Uterus (tissue), 4 donors: Measurements from ENCODE around the gene ETS1. TPM values are rescaled to one million over a fixed set of nuclear protein-coding genes. Genes with fewer than 3 reads are reported as not detected.

Experiments used
- DNase-seq, 2 donors: peaks; one replicate each; pipeline ENCODE4 v3.0.0-alpha.2; 2019 to 2020
- H3K27ac ChIP-seq, 2 donors: fragments of 200-600 bp; sonication (generic); 1 replicate in 1 of 2; 2 replicates in 1 of 2; pipeline ENCODE4 v1.5.1; 2016 to 2018
- H3K27me3 ChIP-seq, 2 donors: fragments of 200-600 bp; sonication (generic); one replicate each; pipeline ENCODE4 v1.5.1; 2018 to 2019; ENCODE audit warnings: control low read depth in 1 of 2
- H3K36me3 ChIP-seq, 2 donors: fragments of 200-600 bp; sonication (generic); one replicate each; pipeline ENCODE4 v1.5.1; 2019; ENCODE audit warnings: control low read depth in 1 of 2
- H3K4me1 ChIP-seq, 2 donors: fragments of 200-600 bp; sonication (generic); one replicate each; pipeline ENCODE4 v1.5.1; 2018 to 2019; ENCODE audit warnings: control low read depth in 1 of 2
- H3K4me3 ChIP-seq, 2 donors: fragments of 200-600 bp; sonication (generic); 1 replicate in 1 of 2; 2 replicates in 1 of 2; pipeline ENCODE4 v1.5.1; 2018 to 2019; ENCODE audit warnings: mild to moderate bottlenecking in 1 of 2
- H3K9me3 ChIP-seq, 2 donors: fragments of 200-600 bp; sonication (generic); one replicate each; pipeline ENCODE4 v1.5.1; 2019; ENCODE audit warnings: control low read depth in 1 of 2
- POLR2A ChIP-seq, 2 donors: fragments of 450-650 bp; IDR thresholded peaks; one replicate each; pipeline ENCODE4 v1.6.1; 2016; ENCODE audit warnings: antibody characterized with exemption in 2 of 2, mild to moderate bottlenecking in 1 of 2, moderate library complexity in 1 of 2
- intact Hi-C: fragments of 100-400 bp; cut with DNase I; formaldehyde crosslinking; loops from one replicate; pipeline ENCODE4 v1.15.1; 2023; ENCODE audit warnings: low total_unique reads
- total RNA-seq, 4 donors: library from RNA; depleted of rRNA in 3 of 4; stranded (reverse); fragments of >200 nt in 3 of 4; gene quantifications; one replicate each; pipeline versions ENCODE4 v1.1.0 to v1.2.4, GENCODE V29; 2014 to 2023
- TF ChIP-seq, protein P1 (sequence below), 4 experiments: fragments of 200-600 bp in 2 of 4; fragments of 450-650 bp in 2 of 4; sonication (generic) in 2 of 4; IDR thresholded peaks; one replicate each; pipeline ENCODE4 v1.5.1; 2016 to 2019; ENCODE audit warnings: antibody characterized with exemption in 4 of 4, mild to moderate bottlenecking in 2 of 4, moderate library complexity in 1 of 4
- donor health status: DM: yes; HTN: yes; CAD: no.

The ETS1 gene
- total RNA-seq, 4 donors from 2014 or later, result 24.1 to 80.9 (median 58.3) TPM

DNA sequence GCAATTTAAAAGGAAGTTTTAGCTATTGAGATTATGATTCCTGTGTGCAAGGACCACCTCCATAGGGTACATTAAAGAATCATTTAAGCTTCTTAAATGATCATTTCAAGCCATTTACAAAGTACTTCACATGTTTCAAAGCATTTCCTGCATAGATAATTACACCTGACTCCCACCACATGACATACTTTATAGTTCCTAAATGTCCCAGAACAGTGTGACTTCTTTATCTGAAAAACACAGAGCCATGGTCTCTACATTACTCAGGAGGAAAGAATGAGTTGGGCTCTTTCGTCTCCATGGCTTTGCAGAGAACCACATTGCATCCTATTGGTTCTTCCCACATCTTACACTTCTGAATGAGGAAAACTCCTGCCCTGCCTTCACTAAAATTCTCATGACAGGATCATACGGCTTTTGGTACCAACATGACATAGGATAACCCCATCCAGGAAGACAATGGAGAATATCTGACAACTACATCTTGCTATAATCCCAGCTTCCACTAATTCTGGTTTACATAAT is 88.6 kb downstream of the ETS1 start:
- peak overlapping the region; percentile 69 to 82 for H3K27ac ChIP-seq
- H3K9me3 ChIP-seq, result no peaks in the 10 kb centered on the region
- peaks cover 13 to 14% of the 10 kb centered on the region in 2 donors for H3K4me1 ChIP-seq
- no peaks in the 10 kb centered on the region for H3K27me3 ChIP-seq
- TF ChIP-seq, protein P1, sequence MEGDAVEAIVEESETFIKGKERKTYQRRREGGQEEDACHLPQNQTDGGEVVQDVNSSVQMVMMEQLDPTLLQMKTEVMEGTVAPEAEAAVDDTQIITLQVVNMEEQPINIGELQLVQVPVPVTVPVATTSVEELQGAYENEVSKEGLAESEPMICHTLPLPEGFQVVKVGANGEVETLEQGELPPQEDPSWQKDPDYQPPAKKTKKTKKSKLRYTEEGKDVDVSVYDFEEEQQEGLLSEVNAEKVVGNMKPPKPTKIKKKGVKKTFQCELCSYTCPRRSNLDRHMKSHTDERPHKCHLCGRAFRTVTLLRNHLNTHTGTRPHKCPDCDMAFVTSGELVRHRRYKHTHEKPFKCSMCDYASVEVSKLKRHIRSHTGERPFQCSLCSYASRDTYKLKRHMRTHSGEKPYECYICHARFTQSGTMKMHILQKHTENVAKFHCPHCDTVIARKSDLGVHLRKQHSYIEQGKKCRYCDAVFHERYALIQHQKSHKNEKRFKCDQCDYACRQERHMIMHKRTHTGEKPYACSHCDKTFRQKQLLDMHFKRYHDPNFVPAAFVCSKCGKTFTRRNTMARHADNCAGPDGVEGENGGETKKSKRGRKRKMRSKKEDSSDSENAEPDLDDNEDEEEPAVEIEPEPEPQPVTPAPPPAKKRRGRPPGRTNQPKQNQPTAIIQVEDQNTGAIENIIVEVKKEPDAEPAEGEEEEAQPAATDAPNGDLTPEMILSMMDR (IDR thresholded peaks at IDR 0.05), result no peak
- TF ChIP-seq POLR2A (IDR thresholded peaks at IDR 0.05), result no peak
- DNase-seq, result no peak
- H3K36me3 ChIP-seq, result no peaks in the 10 kb centered on the region
- H3K4me3 ChIP-seq, result no peak overlapping the region
- intact Hi-C loops, result no loop called here

DNA sequence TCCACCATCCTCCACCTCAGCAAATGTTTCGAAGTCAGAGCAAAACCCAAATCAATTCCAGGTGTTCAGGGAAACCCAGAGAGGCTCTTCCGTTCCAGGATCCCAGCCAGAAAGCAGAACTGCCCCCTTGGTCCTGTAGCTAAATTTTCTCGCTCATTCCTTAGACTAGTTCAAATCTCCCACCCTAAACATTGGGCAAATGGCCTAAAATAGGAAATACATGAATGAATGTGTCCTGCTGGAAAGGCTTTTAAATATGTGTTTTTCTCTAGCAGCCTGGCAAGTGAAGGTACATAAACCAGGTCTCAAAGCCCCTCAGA is 89.6 kb downstream of the ETS1 start:
- no peak for TF ChIP-seq POLR2A (IDR thresholded peaks at IDR 0.05)
- TF ChIP-seq, protein P1 (IDR thresholded peaks at IDR 0.05), result no peak
- Histone ChIP-seq H3K4me1 (peaks cover 9 to 14% of the 10 kb centered on the region in 2 donors), H3K36me3 (no peaks in the 10 kb centered on the region), H3K27ac (peak overlapping the region; percentile 78 to 82), H3K27me3 (no peaks in the 10 kb centered on the region), H3K9me3 (no peaks in the 10 kb centered on the region), H3K4me3 (peak overlapping the region; percentile 5 to 8)
- DNase-seq, result no peak
- intact Hi-C loops, result no loop called here

DNA sequence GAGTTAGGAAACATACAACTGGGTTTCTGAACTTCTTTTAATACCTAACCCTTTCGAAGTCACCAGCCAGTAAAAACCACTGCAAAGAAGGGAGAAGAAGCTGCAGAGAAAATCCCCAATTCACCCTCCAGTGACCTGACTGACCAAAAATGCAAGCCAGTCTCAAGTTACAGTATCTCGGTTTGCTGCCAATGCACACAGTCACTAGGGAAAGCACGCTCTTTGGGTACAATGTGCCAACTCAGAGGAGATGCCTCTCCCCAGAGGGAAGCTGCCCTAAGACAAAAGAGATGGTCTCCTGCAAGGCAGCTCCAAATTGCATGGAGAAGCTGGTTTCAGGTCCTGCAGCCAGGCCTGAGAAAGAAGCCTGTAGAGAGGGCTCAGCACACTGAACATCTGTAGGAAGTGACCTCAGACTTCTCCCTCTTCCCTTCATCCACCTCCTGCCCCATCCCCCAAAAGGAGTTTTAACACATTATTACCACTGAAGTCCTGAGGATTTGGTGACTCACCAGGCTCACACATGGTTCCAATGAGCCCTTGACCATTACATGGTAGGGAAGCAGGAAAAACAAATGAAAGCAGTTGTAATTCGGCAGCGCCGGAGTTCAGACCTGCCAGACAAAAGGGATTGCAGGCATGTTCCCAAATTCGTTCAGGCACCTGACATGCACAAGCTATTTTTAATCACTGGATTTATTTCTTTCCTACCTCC is 90.1 kb downstream of the ETS1 start:
- H3K4me3 ChIP-seq, result peak overlapping the region; percentile 5 to 8
- peaks cover 4 to 14% of the 10 kb centered on the region in 2 donors for H3K4me1 ChIP-seq

DNA sequence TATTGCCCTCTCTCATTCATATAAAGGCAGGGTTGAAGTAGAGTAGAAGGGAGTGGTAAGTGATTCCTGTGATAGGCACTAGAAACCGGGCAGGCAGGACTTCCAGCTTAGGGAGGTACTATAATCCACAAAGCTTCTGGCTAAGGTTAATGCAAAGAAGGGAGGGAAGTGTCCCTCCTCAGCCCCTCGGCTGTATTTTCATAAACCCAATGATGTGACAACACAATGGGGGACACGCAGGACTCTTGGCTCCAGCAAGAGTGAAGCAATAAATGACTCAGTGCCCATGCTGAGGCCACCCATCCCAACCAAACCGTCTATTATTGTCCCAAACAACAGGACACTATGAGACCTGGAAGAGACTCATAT is 90.7 kb downstream of the ETS1 start:
- Histone ChIP-seq H3K4me3 (no peak overlapping the region), H3K27me3 (no peaks in the 10 kb centered on the region), H3K4me1 (peaks cover 4 to 14% of the 10 kb centered on the region in 2 donors), H3K9me3 (no peaks in the 10 kb centered on the region), H3K27ac (peak overlapping the region; percentile 78 to 82), H3K36me3 (no peaks in the 10 kb centered on the region)
- DNase-seq, result no peak
- TF ChIP-seq POLR2A (IDR thresholded peaks at IDR 0.05), result no peak
- TF ChIP-seq, protein P1 (IDR thresholded peaks at IDR 0.05), result no peak
- intact Hi-C loops, result no loop called here

More for the DNA sequence above, 90.1 kb downstream of the ETS1 start:
- Histone ChIP-seq H3K27ac (peak overlapping the region; percentile 78 to 82), H3K27me3 (no peaks in the 10 kb centered on the region), H3K36me3 (no peaks in the 10 kb centered on the region), H3K9me3 (no peaks in the 10 kb centered on the region)
- peak; percentile 83 to 89 for DNase-seq
- intact Hi-C loops, result no loop called here
- no peak for TF ChIP-seq POLR2A (IDR thresholded peaks at IDR 0.05)
- TF ChIP-seq, protein P1 (IDR thresholded peaks at IDR 0.05), result no peak

DNA sequence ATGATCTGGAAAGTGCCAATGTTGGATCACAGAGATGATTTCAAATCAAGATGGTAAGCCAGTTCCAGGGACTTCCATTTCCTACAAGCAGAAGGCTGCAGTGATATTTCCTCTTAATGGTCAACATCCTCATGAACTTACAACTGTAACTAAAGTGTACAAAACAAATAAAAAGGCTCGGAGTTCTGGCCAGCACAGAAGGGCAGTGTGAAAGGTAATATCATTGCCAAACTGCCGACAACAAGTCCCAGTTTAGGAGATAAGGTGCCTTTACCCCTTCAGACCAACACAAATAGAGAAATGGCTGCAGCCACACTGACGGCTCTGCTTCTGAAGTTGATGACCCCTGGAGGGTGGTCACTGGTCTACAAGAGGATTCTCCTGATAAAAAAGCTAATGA is 91.1 kb downstream of the ETS1 start:
- Histone ChIP-seq H3K9me3 (no peaks in the 10 kb centered on the region), H3K4me1 (peaks cover 4 to 14% of the 10 kb centered on the region in 2 donors), H3K27ac (peak overlapping the region; percentile 78 to 82), H3K27me3 (no peaks in the 10 kb centered on the region), H3K4me3 (no peak overlapping the region), H3K36me3 (no peaks in the 10 kb centered on the region)
- no peak for DNase-seq
- TF ChIP-seq, protein P1 (IDR thresholded peaks at IDR 0.05), result no peak
- TF ChIP-seq POLR2A (IDR thresholded peaks at IDR 0.05), result no peak
- intact Hi-C loops, result no loop called here
